Head of caudate nucleus (tissue), 42 donors: ENCODE data around the gene EPG5.
"Not testable (repeated sequence)": the region's sequence is repeated elsewhere in the genome, so short reads cannot be mapped to it uniquely, and the experiment has no call there.

Source experiments
- DNase-seq, 42 donors: peaks; one replicate each; pipeline versions ENCODE4 v3.0.0 to v3.0.0-alpha.2; 2020 to 2021; ENCODE audit warnings: mixed read lengths in 7 of 42
- intact Hi-C: fragments of 100-400 bp; cut with DNase I; formaldehyde crosslinking; loops from one replicate; pipeline ENCODE4 v1.15.0; 2022

Gene EPG5, protein sequence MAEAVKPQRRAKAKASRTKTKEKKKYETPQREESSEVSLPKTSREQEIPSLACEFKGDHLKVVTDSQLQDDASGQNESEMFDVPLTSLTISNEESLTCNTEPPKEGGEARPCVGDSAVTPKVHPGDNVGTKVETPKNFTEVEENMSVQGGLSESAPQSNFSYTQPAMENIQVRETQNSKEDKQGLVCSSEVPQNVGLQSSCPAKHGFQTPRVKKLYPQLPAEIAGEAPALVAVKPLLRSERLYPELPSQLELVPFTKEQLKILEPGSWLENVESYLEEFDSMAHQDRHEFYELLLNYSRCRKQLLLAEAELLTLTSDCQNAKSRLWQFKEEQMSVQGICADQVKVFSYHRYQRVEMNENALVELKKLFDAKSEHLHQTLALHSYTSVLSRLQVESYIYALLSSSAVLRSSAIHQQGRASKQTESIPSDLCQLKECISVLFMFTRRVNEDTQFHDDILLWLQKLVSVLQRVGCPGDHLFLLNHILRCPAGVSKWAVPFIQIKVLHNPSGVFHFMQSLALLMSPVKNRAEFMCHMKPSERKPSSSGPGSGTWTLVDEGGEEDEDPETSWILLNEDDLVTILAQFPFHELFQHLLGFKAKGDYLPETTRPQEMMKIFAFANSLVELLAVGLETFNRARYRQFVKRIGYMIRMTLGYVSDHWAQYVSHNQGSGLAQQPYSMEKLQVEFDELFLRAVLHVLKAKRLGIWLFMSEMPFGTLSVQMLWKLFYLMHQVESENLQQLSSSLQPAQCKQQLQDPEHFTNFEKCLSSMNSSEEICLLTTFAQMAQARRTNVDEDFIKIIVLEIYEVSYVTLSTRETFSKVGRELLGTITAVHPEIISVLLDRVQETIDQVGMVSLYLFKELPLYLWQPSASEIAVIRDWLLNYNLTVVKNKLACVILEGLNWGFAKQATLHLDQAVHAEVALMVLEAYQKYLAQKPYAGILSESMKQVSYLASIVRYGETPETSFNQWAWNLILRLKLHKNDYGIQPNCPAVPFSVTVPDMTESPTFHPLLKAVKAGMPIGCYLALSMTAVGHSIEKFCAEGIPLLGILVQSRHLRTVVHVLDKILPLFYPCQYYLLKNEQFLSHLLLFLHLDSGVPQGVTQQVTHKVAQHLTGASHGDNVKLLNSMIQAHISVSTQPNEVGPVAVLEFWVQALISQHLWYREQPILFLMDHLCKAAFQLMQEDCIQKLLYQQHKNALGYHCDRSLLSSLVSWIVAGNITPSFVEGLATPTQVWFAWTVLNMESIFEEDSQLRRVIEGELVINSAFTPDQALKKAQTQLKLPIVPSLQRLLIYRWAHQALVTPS (N-terminal part only)

DNA sequence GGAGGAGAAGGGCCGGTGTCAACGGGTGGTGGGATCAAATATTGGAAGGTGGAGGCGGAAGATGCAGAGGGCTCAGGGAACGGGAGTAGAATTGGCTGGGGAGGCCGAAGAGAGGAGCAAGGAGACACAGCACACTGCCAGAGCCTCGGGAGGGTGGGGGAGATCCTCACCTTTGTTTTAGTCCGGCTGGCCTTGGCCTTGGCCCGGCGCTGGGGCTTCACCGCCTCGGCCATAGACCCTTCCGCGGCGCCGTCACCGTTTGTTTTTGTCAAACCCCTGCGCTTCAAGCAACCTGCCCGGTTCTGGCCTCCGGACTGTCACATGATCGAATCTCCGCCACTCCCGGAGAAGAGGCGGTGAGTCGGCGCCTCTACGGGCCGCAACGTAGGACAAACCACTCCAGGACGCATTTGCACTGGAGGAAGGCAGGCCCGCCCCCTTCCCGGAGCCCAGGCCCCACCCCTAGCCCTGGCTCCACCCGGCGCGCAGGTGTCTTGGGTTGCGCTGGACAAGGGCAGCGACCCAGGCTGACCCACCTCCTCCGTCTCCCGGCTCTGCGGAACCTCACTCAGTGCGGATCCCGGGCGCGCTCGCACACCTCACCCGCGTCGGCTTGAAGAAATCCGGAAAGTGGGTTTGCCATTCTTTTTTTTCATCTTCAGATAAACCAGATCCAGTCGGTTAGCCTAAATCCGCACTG lies at the start of gene EPG5:
Gene EPG5 (minus strand): TSS at position 323 of the 700 bp plus-strand sequence. CDS start 90 bp downstream, at position 233.
- intact Hi-C loops, result no loop called here
- peak; percentile 90 to 98 (median 96) for DNase-seq

DNA sequence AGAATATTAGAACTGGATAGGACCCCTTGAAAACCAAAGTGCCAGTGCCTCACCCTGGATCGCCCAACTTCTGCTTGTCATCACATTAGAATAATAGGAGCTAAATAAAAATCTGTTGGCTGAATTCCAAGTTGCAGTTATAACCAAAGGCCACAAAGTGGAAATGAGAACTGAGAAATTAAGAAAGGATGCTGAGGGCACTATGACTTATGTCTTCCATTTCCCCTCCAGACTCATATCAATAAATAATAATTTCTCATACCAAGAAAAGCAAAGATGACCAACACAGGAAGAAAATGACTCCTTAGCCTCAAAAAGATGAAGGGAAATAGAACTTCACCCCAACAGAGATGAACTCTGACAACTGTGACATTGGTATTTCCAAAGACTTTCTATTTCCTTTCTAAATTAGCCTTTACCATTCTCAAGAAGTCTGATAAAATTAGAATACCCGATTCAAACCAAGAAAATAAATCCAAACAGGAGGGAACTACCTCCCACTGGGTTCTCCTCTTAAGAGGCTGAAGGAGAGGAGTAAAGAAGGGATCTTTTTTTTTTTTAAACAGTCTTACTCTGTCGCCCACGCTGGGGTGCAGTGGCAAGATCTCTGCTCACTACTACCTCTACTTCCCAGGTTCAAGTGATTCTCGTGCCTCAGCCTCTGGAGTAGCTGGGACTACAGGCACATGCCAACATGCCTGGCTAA lies 46.5 kb upstream of the EPG5 start:
- intact Hi-C loops, result no loop called here

GRCh38 chr18:46010676-46011075 lies 43.5 kb upstream of the EPG5 start:
- DNase-seq, result peak in 2 of 42 donors; percentile 9 to 27
- intact Hi-C loops, result no loop called here

More for the DNA sequence above, 46.5 kb upstream of the EPG5 start:
- no peak for DNase-seq

DNA sequence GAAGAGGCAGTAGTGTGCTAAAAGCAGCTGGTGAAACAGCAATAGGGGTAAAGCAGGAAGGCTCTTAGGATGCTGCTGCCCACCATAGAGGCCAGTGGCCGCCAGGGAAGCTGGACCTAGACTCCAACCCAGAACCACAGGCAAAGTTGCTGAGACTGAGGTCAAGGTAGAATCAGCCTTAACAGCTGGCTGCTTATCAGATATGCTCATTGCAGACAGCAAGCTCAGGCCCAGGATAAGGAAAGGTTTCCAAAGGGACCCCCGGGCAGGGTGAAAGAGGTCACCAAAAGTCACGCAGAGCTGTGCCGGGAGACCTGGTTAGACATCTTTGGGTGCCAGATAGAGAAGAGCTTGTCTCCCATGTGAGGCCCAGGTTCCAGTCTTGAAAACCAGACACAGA lies 42.9 kb upstream of the EPG5 start:
- intact Hi-C loops, result no loop called here
- DNase-seq, result no peak

DNA sequence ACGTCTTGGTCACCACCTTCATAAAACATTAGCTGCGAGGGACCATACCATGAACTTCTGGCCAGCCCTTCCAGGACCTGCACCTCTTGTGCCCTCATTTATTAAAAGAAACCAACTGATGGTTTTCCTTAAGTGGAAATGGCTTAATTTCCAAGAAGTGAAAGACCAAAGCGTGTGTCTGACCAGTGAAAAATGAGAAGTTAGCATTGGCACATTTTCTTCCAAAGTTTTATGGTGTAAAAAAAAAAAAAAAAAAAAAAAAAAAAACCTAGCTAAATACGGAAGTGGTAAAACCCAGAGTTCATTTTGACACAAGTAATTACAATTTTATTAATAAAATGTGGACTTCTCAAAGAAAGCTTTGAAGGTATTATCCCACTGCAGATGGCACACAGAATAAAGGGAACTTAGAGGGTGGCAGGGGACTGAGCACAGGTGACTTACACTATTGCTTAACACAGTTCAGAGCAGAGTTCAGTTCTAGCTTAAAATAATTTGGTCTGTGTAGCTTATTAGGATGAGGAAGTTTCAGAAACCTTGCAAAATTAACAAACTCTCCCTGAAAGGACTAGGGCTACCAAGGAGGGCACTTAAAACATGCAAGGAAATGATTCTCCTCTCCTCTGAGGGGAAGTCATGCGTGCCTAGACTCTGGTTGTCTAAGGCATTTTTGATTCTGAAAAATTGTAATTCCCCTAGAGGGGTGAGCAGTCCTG lies 42.2 kb upstream of the EPG5 start:
- intact Hi-C loops, result no loop called here
- no peak for DNase-seq

GRCh38 chr18:46008531-46008930 lies 41.4 kb upstream of the EPG5 start:
- no peak for DNase-seq
- intact Hi-C loops, result no loop called here

DNA sequence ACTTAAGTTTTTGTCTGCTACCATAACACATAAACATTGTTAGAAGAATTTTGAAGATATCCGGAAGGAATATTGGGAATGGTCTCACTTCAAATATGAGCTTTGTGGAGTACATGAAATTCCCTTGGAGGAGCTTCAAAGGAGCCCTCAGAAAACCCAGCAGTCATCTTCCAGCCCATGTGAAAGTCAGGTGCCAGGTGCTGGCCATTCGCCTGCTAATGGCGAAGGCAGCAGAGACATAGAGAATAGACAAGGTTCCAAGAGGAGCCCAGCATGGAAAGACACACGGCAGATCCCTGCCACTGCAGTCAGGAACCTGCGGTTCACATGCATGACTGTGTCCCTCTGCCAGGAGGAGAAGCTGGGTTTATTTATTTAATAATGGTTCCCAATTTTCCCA lies 40.0 kb upstream of the EPG5 start:
- intact Hi-C loops, result no loop called here

DNA sequence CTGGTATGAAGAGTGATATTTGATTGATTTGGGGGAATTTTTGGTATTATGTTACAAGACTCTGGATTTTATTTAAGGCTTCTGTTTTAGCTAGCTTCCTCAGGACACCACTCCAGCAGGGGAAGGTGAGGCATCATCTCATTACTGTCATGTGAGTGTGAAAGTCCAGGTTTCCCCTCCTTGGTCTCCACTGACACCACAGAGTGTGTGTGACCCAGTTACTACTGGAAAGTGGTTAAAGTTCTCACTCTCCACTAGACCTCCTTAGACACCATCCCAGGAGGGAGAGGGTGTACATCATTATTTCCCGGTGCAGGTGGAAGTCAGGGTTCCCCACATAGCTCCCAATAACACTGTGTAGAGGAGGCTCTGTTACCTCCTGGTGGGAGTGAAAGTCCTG lies 35.8 kb upstream of the EPG5 start:
- peak in 1 of 42 donors; percentile 2 for DNase-seq
- intact Hi-C loops, result no loop called here

More for the DNA sequence above, 40.0 kb upstream of the EPG5 start:
- DNase-seq, result no peak

GRCh38 chr18:46001892-46002291 lies 34.8 kb upstream of the EPG5 start:
- intact Hi-C loops, result no loop called here
- no peak for DNase-seq

DNA sequence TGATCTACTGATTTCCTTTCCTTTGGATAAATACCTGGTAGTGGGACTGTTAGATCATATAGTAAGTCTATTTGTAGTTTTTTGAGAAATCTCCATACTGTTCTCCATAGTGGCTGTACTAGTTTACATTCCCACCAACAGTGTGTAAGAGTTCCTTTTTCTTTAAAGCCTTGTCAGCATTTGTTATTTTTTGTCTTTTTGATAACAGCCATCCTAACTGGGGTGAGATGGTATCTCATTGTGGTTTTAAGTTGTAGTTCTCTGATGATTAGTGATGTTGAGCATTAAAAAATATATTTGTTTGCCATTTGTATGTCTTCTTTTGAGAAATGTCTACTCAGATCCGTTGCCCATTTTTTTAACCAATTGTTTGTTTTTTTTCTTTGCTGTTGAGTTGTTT lies 33.9 kb upstream of the EPG5 start:
- DNase-seq, result no peak
- intact Hi-C loops, result no loop called here

DNA sequence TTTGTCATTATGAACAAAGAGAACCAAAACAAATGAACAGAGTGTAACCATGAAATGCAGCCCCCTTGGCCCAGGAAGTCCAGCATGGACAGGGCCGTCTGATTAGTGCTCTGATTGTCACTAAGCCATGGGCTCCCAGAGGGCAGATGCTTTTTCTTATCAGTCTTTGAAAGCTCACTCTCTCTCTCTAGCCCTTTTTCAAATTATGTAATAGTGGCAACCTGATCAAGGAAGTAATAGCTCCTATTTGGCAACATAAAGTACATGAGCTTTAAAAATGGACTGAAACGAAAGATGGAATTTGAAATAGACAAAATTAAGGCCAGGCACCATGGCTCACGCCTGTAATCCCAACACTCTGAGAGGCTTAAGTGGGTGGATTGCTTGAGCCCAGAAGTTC lies 32.4 kb upstream of the EPG5 start:
- DNase-seq, result no peak
- intact Hi-C loops, result no loop called here

DNA sequence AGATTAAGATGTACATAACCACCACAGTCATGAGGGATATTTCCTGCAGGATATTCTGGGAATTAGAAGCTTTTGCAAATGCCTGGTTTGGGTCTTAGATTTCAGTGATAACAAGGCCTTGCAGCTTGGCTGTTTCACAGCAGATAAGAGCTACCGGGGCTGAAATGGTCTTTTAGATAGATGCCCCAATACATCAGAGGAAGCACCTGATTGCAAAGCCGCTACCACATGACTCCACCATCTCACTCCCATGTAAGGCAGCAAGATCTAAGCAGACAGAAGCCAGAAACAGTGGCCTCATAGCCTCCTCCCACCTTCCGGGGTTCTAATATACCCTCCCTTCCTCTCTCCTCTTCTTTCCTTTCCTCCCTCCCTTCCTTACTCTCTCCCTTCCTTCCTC lies 31.1 kb upstream of the EPG5 start:
- intact Hi-C loops, result no loop called here
- DNase-seq, result no peak

DNA sequence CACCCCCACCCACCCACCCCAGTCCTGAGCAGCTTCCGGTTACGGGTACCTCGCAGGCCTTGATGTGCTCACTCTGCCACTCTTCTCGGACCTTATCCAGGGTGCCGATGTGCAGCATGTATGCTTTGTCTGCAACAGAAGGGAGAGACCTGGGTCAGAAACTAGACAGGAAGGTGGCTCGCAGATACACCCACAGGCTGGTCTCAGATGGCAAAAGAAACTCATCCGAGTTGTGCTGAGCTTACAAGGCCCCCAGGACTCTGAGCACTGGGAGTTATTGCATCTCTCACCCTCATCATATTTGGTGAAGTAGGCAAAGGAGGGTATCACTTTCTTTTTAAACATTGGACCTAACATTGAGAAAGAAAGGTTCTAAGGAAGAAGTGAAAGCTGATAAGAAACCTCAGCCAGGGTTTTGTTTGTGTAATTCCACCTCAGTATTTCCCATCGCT lies 30.6 kb upstream of the EPG5 start:
- DNase-seq, result peak in 1 of 42 donors; percentile 30
- intact Hi-C loops, result no loop called here

DNA sequence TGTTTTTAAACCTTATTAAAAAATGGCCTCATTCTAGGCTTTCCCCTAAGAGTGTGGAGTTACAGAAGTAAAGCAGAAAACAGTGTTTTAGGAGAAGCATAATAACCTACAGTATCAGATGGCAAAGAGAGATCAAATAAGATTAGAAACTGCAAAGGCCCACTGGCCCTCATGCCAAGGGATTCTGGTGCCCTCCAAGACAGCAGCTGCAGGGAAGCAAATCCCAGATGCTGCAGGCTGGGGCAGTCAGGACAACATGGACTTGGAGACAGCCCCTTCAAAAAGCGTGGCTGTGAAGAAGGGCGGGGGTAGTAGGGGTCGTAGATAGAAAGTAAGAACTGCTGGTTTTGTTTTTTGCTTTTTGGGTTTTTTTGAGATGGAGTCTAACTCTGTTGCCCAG lies 28.3 kb upstream of the EPG5 start:
- peak in 1 of 42 donors; percentile 14 for DNase-seq
- intact Hi-C loops, result no loop called here

DNA sequence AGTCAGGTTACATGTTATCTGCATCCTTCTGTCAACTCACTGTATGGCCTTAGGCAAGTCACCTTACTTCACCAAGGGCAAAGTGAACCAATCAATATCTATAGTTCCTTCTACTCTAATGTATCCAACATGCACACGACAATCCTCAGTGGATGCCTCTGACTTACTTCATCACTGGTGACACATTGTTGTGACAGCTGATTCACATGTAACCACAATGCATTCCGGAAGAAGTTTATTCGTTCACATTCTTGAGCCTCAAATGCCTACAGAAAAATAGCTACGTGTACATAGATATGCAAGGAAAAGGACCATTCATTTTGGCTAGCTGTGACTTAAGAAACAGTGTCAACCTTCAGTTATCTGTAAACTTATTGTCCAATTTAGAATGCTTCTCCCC lies 26.3 kb upstream of the EPG5 start:
- intact Hi-C loops, result no loop called here
- DNase-seq, result no peak

DNA sequence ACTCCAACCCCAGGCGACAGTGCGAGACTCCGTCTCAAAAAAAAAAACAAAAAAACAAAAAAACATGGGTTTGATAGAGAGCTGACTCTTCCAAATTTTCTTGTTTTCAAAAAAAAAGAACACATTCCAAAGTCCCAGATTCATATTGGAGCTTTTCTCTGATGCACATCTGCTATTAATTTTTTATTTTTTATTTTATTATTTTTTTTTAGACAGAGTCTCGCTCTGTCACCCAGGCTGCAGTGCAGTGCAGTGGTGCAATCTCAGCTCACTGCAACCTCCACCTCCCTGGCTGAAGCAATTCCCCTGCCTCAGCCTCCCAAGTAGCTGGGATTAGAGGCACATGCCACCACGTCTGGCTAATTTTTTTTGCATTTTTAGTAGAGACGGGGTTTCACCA lies 25.4 kb upstream of the EPG5 start:
- intact Hi-C loops, DNase-seq: not testable (repeated sequence)

GRCh38 chr18:45991788-45992187 lies 24.7 kb upstream of the EPG5 start:
- intact Hi-C loops, result no loop called here
- no peak for DNase-seq
